Measurements from ENCODE around the gene ESRRA.

ESRRA gene

DNA sequence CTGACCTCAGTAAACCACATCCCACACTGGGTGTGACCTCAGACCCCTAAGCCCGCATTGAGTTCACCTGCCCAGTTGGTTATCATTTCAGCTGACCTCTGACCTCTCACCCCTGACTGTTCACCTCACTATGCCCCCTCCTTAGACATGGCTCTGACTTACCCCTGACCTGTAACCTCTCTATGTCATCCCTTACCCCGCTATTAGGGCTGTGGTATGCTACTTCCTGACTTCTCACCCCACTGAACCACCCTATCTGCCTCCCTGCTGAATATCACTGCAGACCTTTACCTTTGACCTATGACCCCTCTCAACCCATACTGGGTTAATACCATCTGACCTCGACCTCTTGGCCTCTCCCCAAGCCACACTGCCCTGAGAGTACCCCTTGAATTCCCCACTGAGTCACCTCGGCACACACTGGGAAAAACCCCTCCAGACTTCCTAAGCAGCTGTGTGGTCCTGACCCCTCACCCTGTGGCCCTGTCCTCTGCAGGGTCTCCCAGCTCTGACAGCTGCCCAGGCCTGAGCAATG, 45.7 kb upstream of the ESRRA start:
- Histone ChIP-seq H4K91ac (ENCODE audit: low read depth, low read length) (no peak overlapping the region), H3K23ac (ENCODE audit: low read length) (no peak overlapping the region), H2BK120ac (ENCODE audit: insufficient read depth, low read length, poor library complexity) (no peak overlapping the region), H3K4me1 (ENCODE audit: control insufficient read depth in 1 of 2, insufficient read depth in 2 of 2, low read length in 2 of 2) (peaks cover 22 to 26% of the 10 kb centered on the region in 2 experiments), H2AFZ (ENCODE audit: insufficient read depth, low read length, poor library complexity) (no peak overlapping the region), H4K8ac (ENCODE audit: low read depth, low read length) (no peak overlapping the region), H3K9ac (ENCODE audit: low read length) (no peak overlapping the region), H3K27me3 (ENCODE audit: insufficient read depth, low read length) (no peaks in the 10 kb centered on the region), H2AK5ac (ENCODE audit: low read length) (no peak overlapping the region), H3K4me3 (ENCODE audit: low read depth, low read length) (no peak overlapping the region), H3K18ac (ENCODE audit: low read length) (no peak overlapping the region), H3K4me2 (ENCODE audit: low read length) (no peak overlapping the region), H3K36me3 (ENCODE audit: control insufficient read depth in 1 of 2, insufficient read depth in 2 of 2, low read length in 2 of 2) (peaks cover 80 to 84% of the 10 kb centered on the region in 2 experiments), H3K14ac (ENCODE audit: low read length) (no peak overlapping the region), H3K4ac (ENCODE audit: low read depth, low read length) (no peak overlapping the region), H3K79me1 (ENCODE audit: low read length) (peaks cover 14% of the 10 kb centered on the region), H2BK12ac (ENCODE audit: low read length) (no peak overlapping the region), H4K12ac (ENCODE audit: low read depth, low read length) (no peak overlapping the region), H3K9me3 (ENCODE audit: insufficient read depth, low read depth, low read length) (peaks cover 4% of the 10 kb centered on the region), H2BK5ac (ENCODE audit: low read depth, low read length, poor library complexity) (no peak overlapping the region), H3K79me2 (ENCODE audit: control insufficient read depth, insufficient read depth, low read length, poor library complexity) (no peaks in the 10 kb centered on the region), H3K27ac (ENCODE audit: low read depth, low read length) (no peak overlapping the region)
- WGBS (ENCODE audit: extremely low coverage, insufficient coverage, insufficient read length) = no CpG with 5 or more reads among the region's 4 CpGs
- no peak for DNase-seq

DNA sequence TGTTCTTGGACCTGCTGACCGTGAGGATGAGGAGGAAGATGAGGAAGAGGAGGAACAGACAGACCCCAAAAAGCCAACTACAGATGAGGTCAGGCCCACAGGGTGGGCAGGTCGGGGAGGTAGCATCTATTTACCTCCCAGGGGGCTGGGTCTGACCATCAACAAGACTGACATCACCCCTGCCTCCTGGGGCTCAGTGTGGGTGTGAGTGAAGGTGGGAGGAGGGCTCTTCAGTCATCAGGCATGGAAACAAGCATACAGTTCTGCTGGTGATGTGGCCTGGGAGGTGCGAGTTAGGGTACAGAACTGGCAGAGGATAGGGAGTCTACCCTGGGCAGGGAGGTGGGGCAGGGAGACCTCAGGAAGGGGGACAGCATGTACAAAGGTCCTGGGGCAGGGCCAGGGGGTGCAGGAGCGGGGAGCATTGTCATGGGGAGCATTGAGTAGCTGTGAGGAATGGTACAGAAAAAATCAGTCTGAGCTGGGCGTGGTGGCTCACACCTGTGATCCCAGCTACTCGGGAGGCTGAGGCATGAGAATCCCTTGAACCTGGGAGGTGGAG, 45.1 kb upstream of the ESRRA start:
- Histone ChIP-seq H2BK120ac (ENCODE audit: insufficient read depth, low read length, poor library complexity) (no peak overlapping the region), H3K14ac (ENCODE audit: low read length) (no peak overlapping the region), H3K9ac (ENCODE audit: low read length) (no peak overlapping the region), H3K79me2 (ENCODE audit: control insufficient read depth, insufficient read depth, low read length, poor library complexity) (no peaks in the 10 kb centered on the region), H2AFZ (ENCODE audit: insufficient read depth, low read length, poor library complexity) (no peak overlapping the region), H3K4me2 (ENCODE audit: low read length) (no peak overlapping the region), H4K8ac (ENCODE audit: low read depth, low read length) (no peak overlapping the region), H3K36me3 (ENCODE audit: control insufficient read depth in 1 of 2, insufficient read depth in 2 of 2, low read length in 2 of 2) (peaks cover 75 to 83% of the 10 kb centered on the region in 2 experiments), H2BK5ac (ENCODE audit: low read depth, low read length, poor library complexity) (no peak overlapping the region), H3K27me3 (ENCODE audit: insufficient read depth, low read length) (no peaks in the 10 kb centered on the region), H4K91ac (ENCODE audit: low read depth, low read length) (no peak overlapping the region), H2AK5ac (ENCODE audit: low read length) (no peak overlapping the region), H2BK12ac (ENCODE audit: low read length) (no peak overlapping the region), H3K4me3 (ENCODE audit: low read depth, low read length) (no peak overlapping the region), H3K4ac (ENCODE audit: low read depth, low read length) (no peak overlapping the region), H3K4me1 (ENCODE audit: control insufficient read depth in 1 of 2, insufficient read depth in 2 of 2, low read length in 2 of 2) (peaks cover 23 to 28% of the 10 kb centered on the region in 2 experiments), H3K9me3 (ENCODE audit: insufficient read depth, low read depth, low read length) (peaks cover 4% of the 10 kb centered on the region), H3K18ac (ENCODE audit: low read length) (no peak overlapping the region), H3K23ac (ENCODE audit: low read length) (no peak overlapping the region), H3K27ac (ENCODE audit: low read depth, low read length) (no peak overlapping the region), H4K12ac (ENCODE audit: low read depth, low read length) (no peak overlapping the region), H3K79me1 (ENCODE audit: low read length) (peaks cover 14% of the 10 kb centered on the region)
- WGBS (ENCODE audit: extremely low coverage, insufficient coverage, insufficient read length) = no CpG with 5 or more reads among the region's 6 CpGs
- DNase-seq = no peak

DNA sequence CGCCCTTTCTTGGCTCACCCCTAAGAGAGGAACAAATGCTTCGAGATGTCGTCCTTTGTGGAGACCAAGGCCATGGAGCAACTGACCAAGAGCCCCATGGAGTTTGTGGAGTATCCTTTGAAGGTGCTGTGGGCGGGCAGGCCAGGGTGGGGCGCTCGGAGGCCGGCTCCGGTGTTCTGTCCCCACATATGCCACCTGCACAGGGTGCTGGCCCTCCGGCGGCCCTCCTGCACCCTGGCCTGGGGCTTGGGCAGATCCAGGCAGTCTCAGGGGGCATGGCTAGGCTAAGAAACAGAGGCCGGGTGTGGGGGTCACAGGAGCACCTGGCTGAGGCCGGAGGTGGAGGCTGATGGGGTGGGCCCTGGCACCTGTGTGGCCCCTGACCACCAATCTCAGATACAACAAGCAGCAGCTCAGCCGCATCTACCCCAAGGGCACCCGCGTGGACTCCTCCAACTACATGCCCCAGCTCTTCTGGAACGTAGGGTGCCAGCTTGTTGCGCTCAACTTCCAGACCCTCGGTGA, 43.7 kb upstream of the ESRRA start:
- Histone ChIP-seq H3K23ac (ENCODE audit: low read length) (no peak overlapping the region), H2BK5ac (ENCODE audit: low read depth, low read length, poor library complexity) (no peak overlapping the region), H4K8ac (ENCODE audit: low read depth, low read length) (no peak overlapping the region), H3K79me2 (ENCODE audit: control insufficient read depth, insufficient read depth, low read length, poor library complexity) (no peaks in the 10 kb centered on the region), H3K36me3 (ENCODE audit: control insufficient read depth in 1 of 2, insufficient read depth in 2 of 2, low read length in 2 of 2) (peaks cover 75 to 84% of the 10 kb centered on the region in 2 experiments), H3K18ac (ENCODE audit: low read length) (no peak overlapping the region), H2AK5ac (ENCODE audit: low read length) (no peak overlapping the region), H3K4me1 (ENCODE audit: control insufficient read depth in 1 of 2, insufficient read depth in 2 of 2, low read length in 2 of 2) (peaks cover 23 to 28% of the 10 kb centered on the region in 2 experiments), H3K4me3 (ENCODE audit: low read depth, low read length) (no peak overlapping the region), H3K27ac (ENCODE audit: low read depth, low read length) (no peak overlapping the region), H3K9me3 (ENCODE audit: insufficient read depth, low read depth, low read length) (peaks cover 4% of the 10 kb centered on the region), H3K14ac (ENCODE audit: low read length) (no peak overlapping the region), H3K4ac (ENCODE audit: low read depth, low read length) (no peak overlapping the region), H2BK12ac (ENCODE audit: low read length) (no peak overlapping the region), H4K12ac (ENCODE audit: low read depth, low read length) (no peak overlapping the region), H2AFZ (ENCODE audit: insufficient read depth, low read length, poor library complexity) (no peak overlapping the region), H3K4me2 (ENCODE audit: low read length) (no peak overlapping the region), H3K79me1 (ENCODE audit: low read length) (peaks cover 14% of the 10 kb centered on the region), H3K9ac (ENCODE audit: low read length) (no peak overlapping the region), H4K91ac (ENCODE audit: low read depth, low read length) (no peak overlapping the region), H2BK120ac (ENCODE audit: insufficient read depth, low read length, poor library complexity) (no peak overlapping the region), H3K27me3 (ENCODE audit: insufficient read depth, low read length) (no peaks in the 10 kb centered on the region)
- no CpG with 5 or more reads among the region's 18 CpGs for WGBS (ENCODE audit: extremely low coverage, insufficient coverage, insufficient read length)
- DNase-seq = no peak

DNA sequence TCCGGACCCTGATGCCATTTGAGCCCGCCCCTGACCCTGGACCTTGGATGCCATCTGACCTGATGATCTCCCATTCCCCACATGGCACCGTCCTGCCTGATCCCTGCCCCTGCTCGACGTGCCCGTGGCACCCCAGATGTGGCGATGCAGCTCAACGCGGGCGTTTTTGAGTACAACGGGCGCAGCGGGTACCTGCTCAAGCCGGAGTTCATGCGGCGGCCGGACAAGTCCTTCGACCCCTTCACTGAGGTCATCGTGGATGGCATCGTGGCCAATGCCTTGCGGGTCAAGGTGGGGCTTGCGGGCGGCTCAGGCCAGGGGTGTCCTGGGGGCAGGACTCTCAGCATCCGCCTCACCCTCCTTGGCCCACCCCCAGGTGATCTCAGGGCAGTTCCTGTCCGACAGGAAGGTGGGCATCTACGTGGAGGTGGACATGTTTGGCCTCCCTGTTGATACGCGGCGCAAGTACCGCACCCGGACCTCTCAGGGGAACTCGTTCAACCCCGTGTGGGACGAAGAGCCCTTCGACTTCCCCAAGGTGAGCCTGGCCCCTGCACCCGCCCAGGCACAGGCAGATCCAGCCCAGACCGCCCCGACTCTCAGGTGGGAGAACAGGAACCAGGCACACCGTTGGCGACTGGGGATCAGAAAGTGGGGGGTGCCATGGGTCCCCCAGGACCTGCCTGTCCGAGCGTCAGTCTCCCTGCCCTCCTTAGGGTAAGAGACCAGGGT, 42.9 kb upstream of the ESRRA start:
- no CpG with 5 or more reads among the region's 42 CpGs for WGBS (ENCODE audit: extremely low coverage, insufficient coverage, insufficient read length)
- Histone ChIP-seq H3K27me3 (ENCODE audit: insufficient read depth, low read length) (no peaks in the 10 kb centered on the region), H3K36me3 (ENCODE audit: control insufficient read depth in 1 of 2, insufficient read depth in 2 of 2, low read length in 2 of 2) (peaks cover 77 to 85% of the 10 kb centered on the region in 2 experiments), H3K9ac (ENCODE audit: low read length) (no peak overlapping the region), H3K79me1 (ENCODE audit: low read length) (peaks cover 14% of the 10 kb centered on the region), H2AFZ (ENCODE audit: insufficient read depth, low read length, poor library complexity) (no peak overlapping the region), H3K9me3 (ENCODE audit: insufficient read depth, low read depth, low read length) (peaks cover 4% of the 10 kb centered on the region), H4K12ac (ENCODE audit: low read depth, low read length) (no peak overlapping the region), H3K23ac (ENCODE audit: low read length) (no peak overlapping the region), H2AK5ac (ENCODE audit: low read length) (peak overlapping the region; percentile 42), H2BK5ac (ENCODE audit: low read depth, low read length, poor library complexity) (no peak overlapping the region), H3K4ac (ENCODE audit: low read depth, low read length) (no peak overlapping the region), H3K18ac (ENCODE audit: low read length) (peak overlapping the region; percentile 31), H3K4me2 (ENCODE audit: low read length) (no peak overlapping the region), H3K27ac (ENCODE audit: low read depth, low read length) (peak overlapping the region; percentile 59), H3K4me3 (ENCODE audit: low read depth, low read length) (no peak overlapping the region), H2BK12ac (ENCODE audit: low read length) (peak overlapping the region; percentile 44), H3K14ac (ENCODE audit: low read length) (no peak overlapping the region), H4K8ac (ENCODE audit: low read depth, low read length) (no peak overlapping the region), H3K79me2 (ENCODE audit: control insufficient read depth, insufficient read depth, low read length, poor library complexity) (no peaks in the 10 kb centered on the region), H2BK120ac (ENCODE audit: insufficient read depth, low read length, poor library complexity) (no peak overlapping the region), H4K91ac (ENCODE audit: low read depth, low read length) (peak overlapping the region; percentile 28), H3K4me1 (ENCODE audit: control insufficient read depth in 1 of 2, insufficient read depth in 2 of 2, low read length in 2 of 2) (peaks cover 23 to 28% of the 10 kb centered on the region in 2 experiments)
- DNase-seq = no peak
